GM18526 (cell line): ENCODE measurements around the gene LPP.

Experiments used
- POLR2A ChIP-seq: IDR thresholded peaks from 3 replicates; pipeline ENCODE4 v1.6.1; 2011; ENCODE audit not compliant: insufficient read length; ENCODE audit errors: extremely low read depth

Gene LPP

GRCh38 chr3:188701485-188701969 lies 547.6 kb downstream of the LPP start:
- TF ChIP-seq POLR2A = no peak

GRCh38 chr3:188706176-188706575 lies 552.2 kb downstream of the LPP start:
- TF ChIP-seq POLR2A = no peak

- TF ChIP-seq POLR2A = no peak
Measured at GRCh38 chr3:188706599-188706998, 552.6 kb downstream of the LPP start.

GRCh38 chr3:188707381-188708288 lies 553.7 kb downstream of the LPP start:
- TF ChIP-seq POLR2A = no peak

- no peak for TF ChIP-seq POLR2A
Measured at GRCh38 chr3:188711881-188712247, 557.9 kb downstream of the LPP start.

GRCh38 chr3:188712248-188712924 lies 558.4 kb downstream of the LPP start:
- no peak for TF ChIP-seq POLR2A

GRCh38 chr3:188712991-188713390 lies 559.0 kb downstream of the LPP start:
- TF ChIP-seq POLR2A = no peak

- TF ChIP-seq POLR2A = no peak
Measured at GRCh38 chr3:188719545-188719944, 565.6 kb downstream of the LPP start.

- TF ChIP-seq POLR2A = no peak
Measured at GRCh38 chr3:188720215-188720614, 566.3 kb downstream of the LPP start.

GRCh38 chr3:188720636-188721035 lies 566.7 kb downstream of the LPP start:
- no peak for TF ChIP-seq POLR2A

GRCh38 chr3:188721312-188721711 lies 567.4 kb downstream of the LPP start:
- TF ChIP-seq POLR2A = no peak

- no peak for TF ChIP-seq POLR2A
Measured at GRCh38 chr3:188721990-188722389, 568.0 kb downstream of the LPP start.

GRCh38 chr3:188722963-188723362 lies 569.0 kb downstream of the LPP start:
- TF ChIP-seq POLR2A = no peak

- no peak for TF ChIP-seq POLR2A
Measured at GRCh38 chr3:188727052-188727451, 573.1 kb downstream of the LPP start.

- no peak for TF ChIP-seq POLR2A
Measured at GRCh38 chr3:188728371-188728896, 574.5 kb downstream of the LPP start.

GRCh38 chr3:188729422-188729821 lies 575.5 kb downstream of the LPP start:
- no peak for TF ChIP-seq POLR2A

GRCh38 chr3:188734395-188734794 lies 580.4 kb downstream of the LPP start:
- TF ChIP-seq POLR2A = no peak

- TF ChIP-seq POLR2A = no peak
Measured at GRCh38 chr3:188739511-188739910, 585.6 kb downstream of the LPP start.
